GM19351 (cell line): Measurements from ENCODE around the gene CCR6.

ENCODE experiments used
- ATAC-seq: cut with Tn5 transposase; IDR thresholded peaks from one replicate; pipeline ENCODE4 v1.9.1; 2021; ENCODE audit warnings: mild to moderate bottlenecking, moderate library complexity; ENCODE audit not compliant: unreplicated experiment

CCR6 gene

DNA sequence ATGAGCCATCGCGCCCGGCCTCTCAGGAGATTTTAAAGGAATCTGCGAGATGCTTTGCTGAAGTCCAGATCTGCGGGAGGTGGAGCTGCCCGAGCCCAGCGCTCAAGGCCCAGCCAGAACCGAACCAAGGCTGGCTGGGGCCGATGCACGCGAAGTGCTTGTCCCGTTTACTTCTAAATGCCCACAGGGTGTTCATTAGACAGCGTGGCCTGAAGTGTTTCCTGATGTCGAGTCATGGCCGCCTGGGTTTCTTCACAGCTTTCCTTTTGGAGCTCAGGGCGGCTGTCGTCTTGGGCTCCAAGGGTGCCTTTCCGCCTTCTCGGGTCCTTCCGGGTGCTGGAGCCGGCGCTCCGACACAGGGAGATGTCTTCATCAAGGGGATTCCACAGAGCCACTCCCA, 25.1 kb upstream of the CCR6 start:
- no peak for ATAC-seq

DNA sequence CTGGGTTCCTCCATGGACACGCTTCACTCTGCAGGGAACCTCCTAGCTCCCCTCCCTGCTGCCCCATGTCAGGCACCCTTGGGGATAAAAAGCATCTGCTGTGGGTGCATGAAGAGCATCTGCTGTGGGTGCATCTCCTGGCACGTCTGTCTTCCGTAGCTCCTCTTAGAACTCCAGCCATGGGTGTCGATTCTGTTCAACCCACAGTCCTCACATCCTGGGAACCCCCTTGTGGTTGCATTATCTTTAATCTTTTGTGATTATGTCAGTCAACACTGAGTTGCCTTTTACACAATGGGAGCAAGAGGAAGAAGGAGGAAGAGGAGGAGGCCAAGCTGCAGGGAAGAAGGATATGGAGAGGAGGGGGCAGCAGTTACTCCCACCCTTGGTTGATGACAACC, 24.1 kb upstream of the CCR6 start:
- no peak for ATAC-seq

DNA sequence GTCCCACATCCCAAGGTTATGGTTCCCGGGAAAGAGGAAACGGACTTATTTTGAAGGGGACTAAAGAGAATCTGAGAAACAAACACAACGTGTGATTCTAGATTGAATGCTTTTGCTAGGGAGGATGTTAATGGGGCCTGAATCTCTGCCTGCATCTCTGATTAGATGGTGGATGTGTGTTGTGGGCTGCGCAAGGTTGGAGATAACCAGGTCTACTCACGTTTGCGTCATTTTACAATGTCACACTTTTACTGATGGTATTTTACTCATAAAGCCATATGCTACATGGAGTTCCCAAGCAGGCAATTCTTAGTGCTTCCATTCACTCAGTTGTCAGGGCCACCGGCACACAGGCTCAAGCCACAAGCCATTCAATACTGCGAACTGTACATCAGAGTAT, 23.2 kb upstream of the CCR6 start:
- no peak for ATAC-seq

DNA sequence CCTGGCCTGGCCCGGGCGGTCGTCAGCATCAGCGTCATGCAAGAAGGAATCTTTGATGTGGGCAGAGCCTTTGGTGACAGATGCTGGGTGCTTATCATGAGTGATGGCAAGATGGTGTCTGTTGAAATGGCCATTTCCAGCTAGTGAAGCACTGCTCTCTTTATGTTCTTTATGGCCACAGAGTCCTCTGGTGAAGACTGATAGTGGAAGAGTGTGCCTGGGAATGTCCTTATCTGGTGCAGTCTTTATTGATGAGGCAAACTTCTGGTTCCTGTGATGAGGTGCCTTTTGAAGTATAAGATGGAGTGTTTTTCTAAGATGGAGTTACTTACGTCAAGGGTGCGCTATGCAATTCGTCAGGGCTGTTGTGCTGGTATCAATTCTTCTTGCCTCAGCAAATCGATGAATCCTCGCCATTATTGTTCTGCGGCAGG, 22.6 kb upstream of the CCR6 start:
- no peak for ATAC-seq

DNA sequence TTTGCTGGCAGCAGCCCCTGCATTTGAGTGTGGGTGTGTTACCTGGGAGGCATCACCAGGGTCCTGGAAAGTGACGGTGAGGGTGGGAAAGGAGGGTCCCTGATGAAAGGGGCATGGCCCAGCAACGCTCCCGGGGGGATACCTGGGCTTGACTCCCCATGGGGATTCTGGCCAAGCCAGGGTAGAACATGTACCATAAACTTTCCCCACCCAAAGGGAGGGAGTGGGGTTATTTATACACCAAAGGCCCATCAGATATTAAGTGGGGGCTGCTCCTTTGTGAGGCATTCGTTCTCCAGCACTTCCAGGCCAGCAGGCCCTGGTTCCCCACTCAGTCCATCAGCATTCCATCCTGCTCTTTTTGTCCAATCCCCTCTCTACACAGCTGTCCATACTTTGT, 20.6 kb upstream of the CCR6 start:
- ATAC-seq = no peak

DNA sequence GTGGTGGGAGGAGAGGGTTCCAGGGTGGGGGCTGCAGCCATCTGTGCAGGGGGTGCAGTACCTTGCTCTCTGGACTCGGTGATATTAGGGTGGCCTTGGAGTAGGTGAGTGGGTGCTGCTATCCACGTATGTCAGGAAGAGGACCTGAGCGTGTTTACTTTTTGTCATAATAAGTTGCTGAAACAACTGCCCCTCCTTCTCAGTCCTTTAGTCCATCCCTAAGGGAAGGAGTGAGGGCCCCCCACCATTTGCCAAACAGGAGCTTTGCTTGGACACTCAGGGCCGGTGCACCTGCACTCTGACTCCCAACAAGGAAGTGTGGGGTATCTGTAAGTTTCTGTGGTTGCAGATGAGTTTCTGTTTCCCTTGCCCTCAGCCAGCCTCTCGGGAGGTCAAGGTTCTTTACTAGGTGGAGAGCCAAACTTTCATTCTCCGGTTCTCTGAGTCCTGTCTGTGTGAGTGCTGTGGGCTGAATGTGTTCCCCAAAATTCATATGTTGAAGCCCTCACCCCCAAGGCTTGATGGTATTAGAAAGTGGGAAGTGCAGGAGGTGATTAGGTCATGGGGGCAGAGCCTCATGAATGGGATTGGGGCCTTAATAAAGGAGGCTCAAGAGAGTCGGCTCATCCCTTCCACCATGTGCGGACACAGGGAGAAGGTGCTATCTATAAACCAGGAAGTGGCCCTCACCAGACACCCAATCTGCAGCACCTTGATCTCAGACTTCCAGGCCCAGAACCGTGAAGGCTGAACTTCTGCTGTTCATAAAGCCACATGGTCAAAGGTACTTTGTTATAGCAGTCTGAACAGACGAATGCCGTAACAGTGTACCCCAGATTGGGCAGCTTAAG, 19.6 kb upstream of the CCR6 start:
- peak; percentile 97 for ATAC-seq

DNA sequence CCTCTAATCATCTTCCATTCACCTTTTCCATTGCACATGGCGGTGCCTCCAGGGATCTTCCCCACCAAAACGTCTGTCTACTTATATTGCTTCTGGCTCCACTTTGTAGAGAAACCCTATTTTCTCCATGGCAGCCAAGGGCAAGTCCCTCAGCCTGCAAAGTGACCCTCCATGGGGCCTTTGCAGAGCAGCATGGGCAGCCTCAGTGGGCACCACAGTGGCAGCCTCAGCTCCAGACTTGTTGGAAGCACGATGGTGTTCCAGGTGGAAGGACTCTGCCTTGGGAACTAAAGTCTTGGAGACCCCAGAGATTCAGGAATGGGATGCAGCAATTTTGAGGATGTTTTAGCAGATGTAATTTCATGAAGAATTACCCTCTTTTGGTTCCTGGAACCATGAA, 18.5 kb upstream of the CCR6 start:
- ATAC-seq = no peak

DNA sequence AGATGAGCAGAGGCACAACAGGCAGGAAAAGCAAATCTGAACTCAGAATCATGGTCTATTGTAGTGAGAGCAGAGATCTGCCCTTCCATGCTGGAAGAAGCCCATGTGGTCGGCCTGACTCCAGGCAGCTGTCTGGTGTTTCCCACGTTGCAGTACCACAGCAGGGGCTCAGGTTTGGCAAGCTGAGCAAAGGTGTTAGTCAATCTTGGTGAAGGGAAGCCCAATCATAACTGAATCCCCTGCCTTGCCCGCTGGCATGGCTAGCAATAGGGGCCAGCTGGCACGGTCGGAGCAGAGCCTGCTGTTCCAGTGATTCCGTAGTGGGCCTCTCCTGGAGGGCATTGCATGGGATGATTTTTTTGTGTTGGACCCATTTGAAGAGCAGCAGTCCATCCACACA, 17.8 kb upstream of the CCR6 start:
- no peak for ATAC-seq

DNA sequence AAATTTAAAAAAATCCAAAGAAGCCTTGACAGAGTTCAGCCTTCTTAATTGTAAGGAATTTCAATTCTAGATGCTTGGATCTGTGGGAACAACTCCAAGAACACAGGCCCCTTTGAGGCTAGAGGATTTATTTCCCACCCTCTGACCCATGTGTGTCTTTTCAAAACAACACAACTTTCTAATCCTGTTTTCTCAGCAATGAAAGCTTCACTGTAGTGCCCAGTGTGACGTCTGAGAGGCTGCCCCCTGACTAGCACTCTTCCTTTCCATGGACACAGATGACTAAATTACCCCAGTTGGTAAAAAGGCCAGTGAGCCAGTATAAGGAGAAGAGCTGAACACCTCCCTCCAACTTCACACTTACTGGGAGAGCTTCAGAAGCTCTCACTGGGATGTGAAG, 16.5 kb upstream of the CCR6 start:
- ATAC-seq = no peak

DNA sequence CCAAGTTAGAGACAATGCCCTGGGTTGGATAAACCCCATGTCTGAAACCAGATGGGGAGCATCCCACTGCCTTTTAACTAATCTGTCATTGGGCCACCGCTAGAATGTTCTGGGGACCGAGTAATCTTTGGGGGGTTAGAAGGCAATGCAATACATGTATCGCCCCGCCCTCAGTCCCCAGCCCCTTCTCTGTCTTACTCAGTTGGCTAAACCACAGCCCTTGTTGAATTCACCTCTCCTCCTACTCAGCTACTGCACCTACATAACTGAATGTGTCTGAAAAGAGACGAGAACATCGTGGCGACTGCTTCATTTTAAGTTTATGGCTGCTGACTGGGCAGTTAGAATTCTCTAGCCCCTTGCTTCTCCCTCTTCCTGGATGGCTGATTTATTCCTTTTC, 15.1 kb upstream of the CCR6 start:
- ATAC-seq = no peak

DNA sequence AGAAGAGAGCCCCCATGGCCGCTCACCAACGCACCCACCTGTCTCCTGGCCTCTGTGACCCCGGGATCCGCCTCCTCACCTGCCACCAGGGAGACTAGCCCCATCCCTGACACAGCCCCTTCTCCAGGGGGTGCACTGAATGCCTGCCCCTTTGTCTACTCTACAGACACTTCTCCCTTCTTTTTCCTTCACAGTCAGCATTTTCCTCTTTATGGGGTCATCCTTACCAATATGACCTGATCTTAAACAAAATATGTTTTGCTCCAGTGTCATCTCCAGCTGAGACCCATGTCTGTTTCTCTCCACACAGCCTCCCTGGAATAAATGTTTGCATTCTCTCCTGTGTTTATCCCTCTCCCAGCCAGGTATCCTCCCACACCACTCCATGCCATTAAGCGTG, 14.6 kb upstream of the CCR6 start:
- ATAC-seq = no peak

DNA sequence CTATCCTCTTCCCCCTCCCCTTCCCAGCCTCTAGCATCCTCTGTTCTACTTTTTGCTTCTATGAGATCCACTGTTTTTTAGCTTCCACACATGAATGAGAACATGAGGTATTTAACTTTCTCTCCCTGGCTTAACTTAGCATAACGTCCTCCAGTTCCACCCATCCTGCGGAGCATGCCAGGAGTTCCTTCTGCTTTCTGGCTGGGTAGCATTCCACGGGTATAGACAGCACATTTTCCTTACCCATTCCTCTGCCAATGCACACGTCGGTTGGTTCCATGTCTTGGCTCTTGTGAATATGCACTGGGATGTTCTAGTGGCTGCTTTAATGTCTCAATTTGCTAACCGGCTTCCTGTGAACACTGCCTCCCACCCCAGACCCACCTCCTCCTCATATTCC, 13.2 kb upstream of the CCR6 start:
- ATAC-seq = no peak

DNA sequence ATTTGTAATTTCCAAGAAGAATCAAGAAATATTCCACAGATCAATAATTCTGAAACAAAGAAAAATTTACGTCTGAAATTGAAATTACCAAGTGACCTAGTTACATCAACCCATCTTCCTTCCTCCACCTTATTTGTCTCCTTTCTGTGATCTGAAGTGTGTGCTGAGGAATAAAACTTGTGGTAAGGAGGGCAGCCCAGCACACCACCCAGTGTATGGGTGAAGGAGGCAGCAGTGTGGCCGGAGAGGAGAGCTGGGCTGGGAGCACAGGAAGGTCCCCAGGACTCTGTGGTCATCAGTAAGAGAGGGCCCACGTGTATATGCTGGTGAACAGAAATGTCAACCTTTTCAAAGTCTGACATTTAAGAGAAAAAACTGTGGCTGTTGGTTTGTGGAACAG, 11.3 kb upstream of the CCR6 start:
- no peak for ATAC-seq

DNA sequence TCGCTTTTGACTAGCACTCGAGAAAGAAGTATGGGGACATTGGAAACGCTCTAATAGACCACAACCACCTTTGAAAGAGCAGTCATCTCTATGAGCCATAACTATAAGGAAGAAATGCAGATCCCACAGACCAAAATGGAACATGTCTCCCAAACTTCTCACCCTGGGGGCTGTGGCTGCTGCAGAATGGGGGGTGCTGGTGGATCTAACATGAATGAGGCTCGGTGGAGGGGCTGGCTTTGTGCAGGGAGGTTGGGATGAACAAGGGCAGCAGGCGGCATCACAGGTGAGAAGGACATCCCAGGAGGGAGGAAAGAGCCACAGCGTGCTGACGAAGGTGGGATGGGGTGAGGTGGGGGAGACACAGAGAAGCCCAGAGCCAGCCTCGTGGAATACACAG, 10.5 kb upstream of the CCR6 start:
- no peak for ATAC-seq

DNA sequence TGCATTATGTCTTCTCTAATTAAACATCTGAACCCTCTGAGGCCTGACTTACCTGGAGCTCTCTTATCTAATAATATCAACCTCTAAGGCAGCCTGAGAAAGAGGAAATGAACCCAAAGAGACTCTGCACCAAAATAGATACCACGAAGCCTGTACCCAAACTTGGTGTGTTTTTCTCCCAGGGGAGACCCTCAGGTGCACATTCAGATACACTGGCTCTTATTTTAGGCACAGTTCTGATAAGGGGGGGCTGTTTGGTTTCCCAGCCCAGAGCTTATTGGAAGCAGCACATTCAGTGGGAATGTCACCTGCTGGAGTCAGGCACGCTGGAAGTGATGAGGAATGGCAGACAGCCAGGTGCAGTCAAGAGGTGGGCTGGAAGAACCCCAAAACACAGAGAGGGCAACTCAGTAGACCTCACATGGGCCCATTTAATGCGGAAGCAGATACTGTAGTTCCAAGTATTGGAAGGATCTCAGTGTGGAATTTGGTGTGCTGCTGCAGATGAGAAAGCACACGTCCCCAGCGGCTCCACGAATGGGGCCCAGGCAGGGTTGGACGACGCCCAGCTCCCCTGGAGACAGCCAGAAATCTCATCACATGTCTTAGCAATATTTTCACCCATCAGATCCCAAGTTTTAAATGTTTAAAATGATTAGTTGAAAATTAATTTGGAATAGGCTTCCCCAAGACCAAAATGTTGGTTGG, 9.7 kb upstream of the CCR6 start:
- peak; percentile 55 for ATAC-seq

DNA sequence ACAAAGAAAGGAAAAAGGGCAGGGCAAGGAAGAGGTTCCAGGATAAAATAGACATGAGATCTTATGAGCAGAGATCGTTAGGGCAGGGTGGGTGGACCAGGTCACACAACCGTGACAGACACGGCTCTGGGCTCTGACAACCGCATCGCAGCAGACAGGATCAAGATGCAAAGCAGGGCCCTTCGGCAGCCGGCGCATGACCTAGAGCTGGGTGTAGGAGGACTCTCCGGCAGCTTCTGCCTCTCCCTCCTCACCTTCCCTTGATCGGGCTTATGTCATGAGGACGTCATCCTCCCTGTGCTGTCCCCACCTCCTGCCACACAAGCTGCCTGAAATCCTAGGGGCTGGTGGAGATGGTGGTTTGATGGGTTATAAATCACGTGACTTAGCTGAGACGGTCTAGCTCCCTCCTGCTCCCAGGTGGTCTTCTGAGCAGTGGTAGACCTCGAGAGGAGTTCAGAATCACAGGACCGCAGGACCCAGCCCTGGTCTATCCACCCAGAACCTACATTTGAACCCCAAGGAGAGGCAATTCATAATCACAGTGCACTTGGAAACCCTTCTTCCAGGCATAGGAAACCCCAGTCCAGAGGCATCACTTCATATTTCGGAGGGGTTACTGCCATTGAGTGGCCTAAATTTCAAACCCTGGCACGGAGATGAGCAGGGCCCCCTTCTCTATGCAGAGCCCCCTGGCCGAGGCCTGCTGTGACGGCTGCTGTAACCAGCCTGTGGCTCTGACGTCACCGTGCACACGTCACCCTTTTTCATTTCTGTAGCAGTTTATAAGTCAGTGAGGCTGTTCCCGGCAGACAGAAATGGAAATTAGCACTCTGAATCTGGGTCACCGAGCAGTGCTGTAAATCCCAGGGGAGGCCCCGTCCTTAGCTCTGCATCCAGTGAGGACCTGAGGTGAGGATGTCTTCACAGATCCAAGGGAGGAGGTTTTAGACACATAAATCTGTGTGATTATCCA, 8.7 kb upstream of the CCR6 start:
- peak; percentile 89 for ATAC-seq

DNA sequence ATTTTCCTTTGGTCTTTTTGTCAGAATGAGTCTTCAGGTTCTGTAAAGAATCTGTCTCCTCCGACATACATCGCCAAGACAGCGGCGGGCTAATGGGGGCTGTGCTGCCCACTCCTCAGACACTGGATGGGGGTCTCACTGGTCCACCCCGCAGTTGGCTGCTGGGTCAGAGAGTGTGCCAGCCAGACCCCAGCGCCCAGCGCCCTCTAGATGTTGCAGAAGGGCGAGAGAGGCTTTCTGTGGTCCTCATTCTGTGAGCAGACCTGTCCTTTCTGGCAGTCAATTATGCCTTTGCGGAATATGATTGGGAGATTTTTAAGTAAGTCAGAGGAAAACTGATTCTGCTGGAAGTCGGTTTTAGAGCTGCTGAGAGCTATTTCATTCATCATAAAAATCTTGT, 7.8 kb upstream of the CCR6 start:
- ATAC-seq = no peak

DNA sequence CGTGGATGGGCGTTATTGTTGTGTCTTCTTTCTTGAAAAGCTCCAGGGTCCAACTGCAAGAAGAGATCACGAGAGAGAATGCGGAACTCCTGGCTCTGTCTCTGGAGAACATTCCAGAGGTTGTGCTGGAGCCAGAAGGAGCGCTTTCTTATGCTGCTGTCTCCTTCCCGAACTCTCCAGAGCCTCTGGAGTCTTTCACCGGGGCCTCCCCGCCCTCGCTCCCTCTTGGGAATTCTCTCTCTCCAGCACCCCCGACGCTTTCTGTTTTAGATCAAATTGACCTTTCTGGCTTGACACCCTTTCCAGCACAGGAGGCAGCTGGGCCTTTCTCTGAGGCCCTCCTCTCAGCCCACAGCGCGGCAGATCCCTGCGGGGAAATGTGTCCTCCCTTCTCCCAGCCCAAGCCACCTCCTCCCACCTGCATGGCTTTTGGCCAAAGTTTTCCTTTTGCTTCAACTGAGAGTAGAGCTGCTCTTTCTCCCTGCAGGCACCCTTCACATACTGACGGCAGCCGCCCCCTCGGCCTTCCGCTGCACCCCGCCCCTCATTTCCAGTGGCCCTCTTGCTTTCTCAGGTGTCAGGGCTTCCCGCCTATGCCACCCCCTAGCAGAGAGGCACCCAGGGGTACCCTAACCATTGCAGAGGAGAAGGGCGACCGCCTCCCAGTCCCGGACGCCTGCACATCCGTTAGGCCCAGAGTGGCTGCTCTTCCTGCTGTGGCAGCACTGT, 6.6 kb upstream of the CCR6 start:
- ATAC-seq = no peak

DNA sequence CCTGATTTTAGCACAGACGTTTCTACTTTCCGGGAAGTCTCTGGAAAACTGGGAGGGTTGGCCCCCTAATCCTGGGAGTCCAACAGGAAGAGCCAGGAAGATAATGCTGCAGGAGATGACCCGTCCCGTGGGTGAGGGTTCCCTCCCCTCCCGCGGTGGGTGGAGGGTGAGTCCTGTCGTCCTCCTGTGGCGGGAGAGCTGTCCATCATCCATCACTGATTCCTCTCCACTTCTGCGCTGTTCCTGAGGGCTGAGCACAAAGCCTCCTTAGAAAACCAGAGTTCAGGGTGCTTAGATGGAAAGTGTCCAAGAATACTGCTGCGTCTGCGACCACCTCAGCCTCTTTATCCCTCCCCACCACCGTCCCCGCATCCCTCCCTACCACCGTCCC, 6.1 kb upstream of the CCR6 start:
- no peak for ATAC-seq

DNA sequence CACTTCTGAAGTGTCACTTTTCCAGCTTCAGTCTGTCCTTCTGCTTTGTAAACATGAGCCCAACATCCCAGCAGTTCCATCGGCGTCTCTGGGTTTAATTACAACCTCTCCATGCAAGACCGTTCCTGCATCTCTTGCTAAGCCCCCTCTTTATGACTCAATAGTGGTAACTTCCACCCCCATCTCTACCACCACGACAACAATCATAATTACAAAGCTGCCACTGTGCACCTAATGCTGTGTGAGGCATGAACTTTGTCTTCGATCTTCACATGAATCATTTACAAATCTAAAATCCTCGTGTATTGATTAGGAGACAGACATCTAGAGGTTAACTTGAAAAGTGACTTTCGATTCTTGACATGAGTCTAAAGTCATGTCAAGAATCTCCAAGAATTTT, 4.9 kb upstream of the CCR6 start:
- no peak for ATAC-seq

DNA sequence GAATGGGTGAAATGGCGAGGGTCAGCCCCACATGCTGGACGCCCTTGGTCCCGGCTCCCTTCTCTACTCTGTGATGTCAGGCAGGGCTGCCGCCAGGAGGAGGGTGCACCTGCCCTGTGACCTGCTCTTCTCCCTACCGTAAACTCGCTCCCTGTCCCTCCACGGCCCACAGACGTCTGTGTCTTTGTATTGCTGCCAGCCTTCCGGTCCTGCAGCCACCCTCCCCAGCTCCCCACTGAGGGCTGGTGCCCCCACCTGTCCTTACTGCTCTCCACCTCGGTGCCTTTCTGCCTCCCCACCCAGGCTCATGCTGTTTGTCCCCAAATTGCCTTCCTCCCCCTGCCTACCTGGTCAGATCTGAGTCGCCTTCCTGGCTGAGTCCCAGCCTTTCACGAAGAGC, 4.1 kb upstream of the CCR6 start:
- no peak for ATAC-seq
